GDM1 (cell line): ENCODE measurements around the gene FOXN3.

Experiments used
- DNase-seq: peaks from one replicate; lab custom pipeline; 2025; lab: John Stamatoyannopoulos, UW

Gene FOXN3

DNA sequence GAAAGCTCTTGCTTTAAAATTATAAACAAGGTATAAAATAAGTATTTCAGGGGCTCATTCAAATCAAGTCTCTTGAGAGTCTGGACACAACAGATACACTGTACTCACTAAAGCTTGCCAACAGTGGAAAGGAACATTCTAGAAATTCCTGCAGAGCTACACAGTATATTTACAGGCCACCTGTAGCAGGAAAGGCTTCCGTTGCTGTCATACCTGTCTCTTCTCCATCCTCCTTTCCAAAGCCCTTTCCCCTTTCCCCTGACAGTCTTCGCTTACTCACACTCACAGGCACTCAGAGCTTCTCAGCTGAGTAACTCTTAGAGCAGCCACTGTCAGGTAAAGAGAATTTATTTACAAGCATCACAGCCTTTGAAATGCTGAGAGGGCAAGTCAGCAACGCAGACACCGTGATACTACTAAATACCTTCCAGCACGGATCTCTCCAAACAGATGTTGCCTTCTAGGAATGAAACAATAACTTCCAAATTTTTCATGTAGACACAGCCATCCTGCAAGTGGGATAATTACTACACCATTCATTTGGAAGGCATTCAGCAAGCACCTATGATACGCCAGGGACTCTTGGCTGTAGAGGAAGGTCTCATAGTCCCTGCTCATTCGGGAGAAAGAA is 167.9 kb downstream of the FOXN3 start:
- no peak for DNase-seq

DNA sequence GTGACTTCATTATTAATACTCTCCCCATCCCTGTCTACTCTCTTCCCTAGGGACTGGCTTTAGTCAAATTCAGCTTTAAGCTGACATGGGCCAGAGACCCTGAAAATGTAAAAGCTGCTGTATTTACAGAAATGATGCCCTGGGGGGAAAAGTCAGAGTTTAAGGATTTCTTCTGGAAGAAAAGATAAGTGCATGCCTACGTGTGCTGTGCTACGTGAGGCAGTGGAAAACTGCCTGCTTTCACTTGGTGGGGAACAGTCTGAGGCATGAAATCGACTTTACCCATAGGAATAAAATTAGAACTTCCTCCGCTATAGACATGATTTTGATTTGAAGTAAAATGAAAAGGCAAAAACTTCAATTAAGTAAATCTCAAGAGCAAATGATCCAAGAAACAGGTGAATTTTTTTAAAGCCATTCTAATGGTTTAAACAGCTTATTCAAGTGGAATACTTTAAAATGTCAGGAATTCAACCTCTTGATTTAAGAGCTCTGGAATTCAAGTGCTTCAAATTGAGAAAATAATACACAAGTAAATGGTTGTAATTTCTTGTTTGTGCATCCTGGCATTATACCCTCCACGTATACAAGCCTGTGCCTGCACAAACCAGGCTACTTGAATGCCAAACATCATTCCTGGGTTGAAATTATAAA is 168.5 kb downstream of the FOXN3 start:
- DNase-seq, result no peak

DNA sequence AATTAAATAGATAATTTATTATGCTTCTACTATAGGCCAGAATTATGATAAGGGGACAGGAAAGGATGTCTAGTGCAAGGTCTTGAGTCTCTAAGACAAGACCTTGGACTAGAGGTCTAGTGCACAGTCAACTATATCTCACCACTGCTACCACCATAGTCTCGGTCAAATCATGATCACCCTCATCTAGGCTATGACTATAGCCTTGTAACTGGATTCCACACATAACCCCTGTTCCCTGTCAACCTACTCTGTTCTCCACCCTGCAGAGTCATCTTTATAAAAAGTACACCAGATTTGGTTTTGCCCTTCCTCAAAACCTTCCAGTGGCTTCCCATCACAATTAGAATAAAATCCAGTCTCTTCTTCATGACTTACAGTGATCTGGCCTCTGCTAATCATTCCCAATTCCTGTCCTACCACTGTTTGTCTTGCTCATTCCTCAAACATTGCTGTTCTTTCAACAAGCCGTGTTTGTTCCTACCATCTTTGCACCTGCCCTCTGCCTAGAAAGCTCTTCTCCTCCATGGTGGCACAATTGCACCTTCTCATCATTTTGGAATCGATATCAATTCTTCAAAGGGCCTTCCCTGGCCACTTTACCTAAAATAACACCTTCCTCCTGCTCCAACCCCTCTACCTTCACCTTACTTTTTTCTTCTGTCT is 169.4 kb downstream of the FOXN3 start:
- DNase-seq, result no peak

DNA sequence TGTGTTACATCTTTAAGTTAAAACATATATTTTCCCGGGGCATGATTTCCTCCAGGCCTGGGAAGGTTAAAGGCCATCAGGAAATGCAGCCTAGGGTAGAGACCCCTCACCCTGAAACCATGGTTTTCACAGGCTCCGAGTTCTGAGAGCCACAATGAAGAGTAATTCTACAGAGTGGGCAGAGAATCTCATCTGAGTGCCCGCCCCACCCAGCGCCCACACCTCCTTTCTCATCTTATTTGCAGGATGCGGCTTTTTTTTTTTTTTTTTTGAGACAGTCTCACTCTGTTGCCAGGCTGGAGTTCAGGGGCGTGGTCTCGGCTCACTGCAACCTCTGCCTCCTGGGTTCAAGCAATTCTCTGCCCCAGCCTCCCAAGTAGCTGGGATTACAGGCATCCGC is 170.7 kb downstream of the FOXN3 start:
- DNase-seq, result no peak

DNA sequence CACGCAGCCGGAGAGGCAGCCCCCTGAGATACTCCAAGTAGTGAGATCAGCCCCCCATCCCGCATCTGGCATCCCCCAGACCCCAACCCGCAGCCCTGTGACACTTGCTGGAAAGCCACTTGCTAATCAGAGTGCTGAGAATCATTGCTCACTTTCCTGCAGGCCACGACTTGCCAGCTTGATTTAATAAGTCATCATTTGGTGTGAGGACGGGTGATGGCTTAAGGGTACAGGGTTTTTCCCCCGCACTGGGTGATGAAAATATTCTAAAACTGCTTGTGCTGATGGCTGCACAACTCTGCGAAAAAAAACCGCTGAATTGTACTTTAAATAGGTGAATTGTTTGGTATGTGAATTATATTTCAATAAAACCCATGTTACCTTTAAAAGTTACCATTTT is 171.2 kb downstream of the FOXN3 start:
- no peak for DNase-seq

DNA sequence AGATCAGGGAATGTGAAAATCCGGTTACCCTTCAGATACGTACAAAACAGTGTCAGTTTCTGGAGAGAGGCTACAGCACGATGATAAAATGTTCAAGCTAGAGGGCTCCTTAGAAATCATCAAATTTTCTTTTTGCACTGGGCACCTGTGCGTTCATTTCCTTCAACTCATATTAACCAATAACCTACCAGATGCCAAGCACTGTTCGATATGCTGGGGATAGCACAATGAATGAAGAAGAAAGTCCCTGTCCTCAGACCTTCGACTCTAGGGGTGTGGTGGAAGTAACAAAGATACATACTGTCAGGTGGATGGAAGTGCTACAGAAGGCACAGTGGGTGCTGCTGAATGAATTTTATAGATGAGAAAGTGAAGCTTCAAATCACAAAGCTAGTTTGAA is 172.3 kb downstream of the FOXN3 start:
- no peak for DNase-seq

DNA sequence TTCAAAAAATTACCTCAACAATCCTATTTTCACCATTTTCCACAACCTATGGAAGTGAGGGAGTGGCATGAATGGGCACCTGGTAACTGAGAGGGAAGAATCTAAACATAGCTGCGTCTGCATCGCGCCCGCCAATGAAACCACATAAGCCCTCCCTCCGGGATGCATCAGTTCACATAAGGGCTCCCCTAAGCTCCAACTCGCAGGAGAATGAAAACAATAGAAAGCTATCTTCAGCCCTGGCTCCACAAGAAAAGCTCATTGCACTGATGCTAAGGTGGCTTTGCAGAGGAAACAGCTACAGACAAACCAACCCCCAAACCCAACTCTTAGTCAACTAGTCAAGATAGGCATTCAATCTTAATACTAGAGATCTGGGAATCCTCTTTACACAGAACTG is 173.3 kb downstream of the FOXN3 start:
- DNase-seq, result no peak

DNA sequence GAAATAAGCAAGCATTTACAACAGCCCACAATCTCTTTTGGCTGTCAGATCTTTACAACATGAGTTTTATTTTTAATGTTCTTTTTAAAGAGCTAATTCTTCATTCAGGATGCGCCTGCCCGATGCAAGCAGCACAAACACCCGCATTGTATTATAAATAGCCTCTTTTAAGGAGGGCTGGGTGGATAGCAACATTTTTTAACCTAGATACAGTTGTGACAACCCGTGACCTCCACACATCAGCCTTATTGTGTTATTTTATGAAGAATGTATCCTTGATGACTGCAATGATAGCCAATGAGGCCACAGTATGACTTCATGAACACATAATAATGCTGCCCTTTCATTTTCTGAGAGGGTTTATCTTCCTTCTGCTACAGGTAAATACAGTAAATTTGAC is 173.7 kb downstream of the FOXN3 start:
- no peak for DNase-seq

DNA sequence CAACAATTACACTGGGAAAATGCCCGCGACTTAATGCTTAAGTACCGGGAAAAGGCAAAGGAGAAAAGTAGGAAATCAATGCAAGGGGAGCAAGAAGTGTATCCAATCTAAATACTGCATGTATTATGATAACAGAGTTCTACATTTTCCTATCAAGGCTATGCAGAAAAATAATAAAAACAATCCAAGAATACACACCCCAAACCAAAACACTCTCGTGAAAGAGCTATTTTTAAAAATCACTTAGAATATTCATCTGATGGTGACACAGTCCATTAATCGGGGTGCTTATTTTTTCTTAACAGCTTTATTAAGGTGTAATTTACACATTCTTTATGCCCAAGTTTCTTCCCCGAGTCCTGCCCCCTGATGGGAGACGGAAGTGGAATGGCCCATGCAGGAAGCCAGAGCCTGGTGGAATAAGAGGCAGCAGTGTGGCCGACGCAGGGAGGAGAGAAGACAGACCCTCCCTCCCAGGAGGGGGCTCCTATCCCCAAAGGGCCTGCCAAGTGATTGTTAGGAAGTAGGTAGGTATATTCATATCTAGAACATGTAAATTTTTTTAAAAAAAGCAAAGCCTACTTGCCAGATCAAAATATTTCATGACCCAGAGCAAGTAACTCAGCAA is 174.3 kb downstream of the FOXN3 start:
- no peak for DNase-seq

DNA sequence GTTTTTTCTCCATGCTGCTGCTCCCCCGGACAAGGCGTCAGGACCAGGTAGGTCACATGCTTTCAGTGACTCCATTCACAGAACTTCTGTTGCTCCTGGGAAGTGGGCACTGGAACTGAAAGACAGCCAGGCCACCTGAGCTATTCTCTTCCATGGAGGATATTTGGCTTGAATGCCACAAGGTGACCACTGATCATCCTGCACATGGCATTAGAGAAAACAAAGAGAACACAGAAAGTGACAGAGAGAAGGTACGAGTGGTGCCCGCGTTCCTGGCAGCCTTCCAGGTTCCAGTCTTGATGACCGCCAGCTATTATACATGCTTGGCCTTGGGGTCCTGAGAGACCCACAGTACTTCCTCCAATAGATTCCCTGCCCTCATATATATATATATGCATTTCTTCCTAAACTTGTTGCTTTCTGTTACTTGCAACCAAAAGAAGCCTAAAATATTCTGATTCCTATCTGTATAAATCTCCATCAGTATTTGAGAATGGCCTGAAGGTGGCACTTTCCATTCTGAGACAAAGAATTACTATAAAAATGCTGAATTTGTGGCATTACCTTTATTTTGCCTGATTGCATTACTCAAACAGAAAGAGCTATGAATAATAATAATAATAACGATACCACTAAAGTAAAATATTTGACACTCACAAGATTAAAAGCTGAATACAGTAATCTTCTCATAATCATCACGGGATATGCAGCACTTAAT is 174.9 kb downstream of the FOXN3 start:
- DNase-seq, result no peak

DNA sequence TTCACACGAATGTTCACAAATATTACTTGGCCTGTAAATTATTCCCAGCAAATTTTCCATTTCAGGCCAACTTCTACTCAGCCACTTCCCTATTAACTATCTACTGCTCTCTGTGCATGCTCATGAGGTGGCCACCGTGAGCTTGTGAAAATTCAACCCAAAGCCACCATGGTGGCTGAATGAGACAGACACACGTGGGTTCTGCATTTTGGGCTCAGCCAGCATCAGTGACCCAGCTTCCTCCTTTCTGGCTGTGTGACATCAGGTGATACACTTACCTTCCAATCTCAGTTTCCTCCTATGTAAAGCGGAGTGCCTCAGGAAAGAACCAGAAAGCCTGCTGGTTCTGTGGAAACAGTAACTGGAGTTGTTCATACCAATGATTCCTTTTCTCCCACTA is 175.8 kb downstream of the FOXN3 start:
- DNase-seq, result no peak

DNA sequence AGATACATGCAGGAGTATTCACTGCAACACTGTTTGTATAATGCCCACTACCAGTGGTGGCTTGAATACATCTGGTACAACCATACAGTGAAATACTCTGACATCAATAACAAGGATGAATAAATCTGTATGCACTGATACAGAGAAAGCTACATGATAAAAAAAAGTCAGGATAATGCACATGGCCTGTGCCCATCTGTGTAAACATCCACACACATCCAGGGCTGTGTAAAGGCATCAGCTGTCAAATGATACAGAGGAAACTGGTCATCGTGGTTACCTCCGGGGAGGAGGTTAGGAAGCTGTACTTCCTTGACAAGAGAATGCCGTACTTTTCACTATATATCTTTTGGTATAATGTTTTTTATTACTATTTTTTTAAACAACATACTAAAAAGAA is 176.6 kb downstream of the FOXN3 start:
- DNase-seq, result peak; percentile 56

DNA sequence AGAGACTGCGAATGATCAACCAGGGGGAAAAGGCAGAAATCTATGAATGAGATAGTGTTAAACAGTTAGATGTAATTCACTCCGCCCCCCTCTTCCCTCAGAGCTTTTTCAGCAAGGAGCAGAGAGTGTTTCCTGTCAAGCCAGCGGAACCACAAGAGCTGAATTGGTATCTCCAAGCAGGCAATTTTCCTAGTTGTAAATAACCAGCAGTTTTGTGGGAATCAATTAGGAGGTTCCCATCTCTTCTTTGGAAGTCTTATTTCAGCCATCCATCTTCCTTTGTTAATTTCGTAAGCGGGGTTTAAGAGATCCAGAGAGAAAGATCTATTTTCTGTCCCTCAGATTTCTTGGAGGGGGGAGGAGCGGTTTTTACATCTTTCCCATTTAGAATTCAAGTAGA is 178.0 kb downstream of the FOXN3 start:
- DNase-seq, result no peak

DNA sequence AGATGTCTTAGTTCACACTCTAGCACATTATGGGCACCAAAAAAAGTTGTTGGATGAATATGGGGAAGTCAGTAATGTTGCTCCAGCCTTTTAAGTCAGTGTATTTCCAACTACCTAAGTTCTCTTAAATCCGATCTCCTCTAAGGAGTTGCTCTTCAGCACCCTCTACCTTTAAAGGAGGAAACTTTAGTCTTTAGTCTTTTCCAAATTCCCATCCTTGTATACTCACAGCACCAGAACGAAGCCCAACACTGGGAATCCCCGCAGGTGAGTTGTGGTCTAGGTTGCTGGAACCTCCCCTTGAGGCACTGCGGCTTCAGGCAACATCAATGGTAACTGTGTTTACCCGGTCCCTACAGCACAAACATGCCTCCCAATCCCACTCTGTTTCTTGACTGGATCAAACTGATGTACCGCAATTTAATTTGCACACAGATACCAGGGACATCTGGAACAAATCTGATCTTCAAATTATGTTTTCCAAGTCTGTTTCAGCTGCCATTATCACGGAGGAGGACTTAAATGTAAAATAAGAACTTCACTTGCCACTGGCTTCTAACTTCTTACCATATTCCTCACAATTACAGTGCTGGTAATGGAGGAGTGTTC is 179.0 kb downstream of the FOXN3 start:
- no peak for DNase-seq

DNA sequence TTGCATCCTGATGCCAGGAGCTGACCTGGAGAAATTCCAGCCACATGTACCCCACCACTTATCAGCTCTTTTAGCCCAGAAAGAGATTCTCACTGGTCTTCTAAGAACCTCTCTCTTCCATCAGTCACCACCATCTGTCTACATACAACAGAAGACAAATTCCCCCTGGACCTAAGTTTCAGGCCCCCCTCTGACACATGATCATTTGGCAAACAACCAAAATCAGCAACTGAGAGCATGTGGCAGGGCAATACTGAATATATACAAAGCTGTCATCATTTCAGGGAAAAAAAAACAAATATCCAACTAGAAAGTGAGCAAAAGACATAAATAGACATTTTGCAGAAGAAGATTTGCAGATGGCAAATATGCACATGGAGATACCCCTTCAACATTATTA is 180.2 kb downstream of the FOXN3 start:
- no peak for DNase-seq

DNA sequence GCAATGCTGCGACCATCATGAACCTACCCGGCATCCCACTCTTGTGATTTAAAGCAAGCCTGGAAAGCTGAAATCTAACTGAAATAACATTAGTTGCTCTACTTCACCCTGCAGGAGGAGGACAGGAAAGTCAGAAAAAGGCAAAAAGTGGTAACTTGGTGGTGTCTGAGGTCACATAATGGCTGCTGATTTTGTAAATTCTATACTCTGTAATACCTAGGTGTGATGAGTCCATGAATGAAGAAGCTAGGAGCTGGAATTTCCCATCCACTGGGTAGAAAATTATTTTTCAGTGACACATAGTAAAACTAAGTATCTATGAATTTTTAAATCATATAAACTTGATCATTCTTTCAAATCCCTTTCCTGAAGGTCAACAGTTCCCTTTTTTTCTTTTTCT is 183.8 kb downstream of the FOXN3 start:
- no peak for DNase-seq

DNA sequence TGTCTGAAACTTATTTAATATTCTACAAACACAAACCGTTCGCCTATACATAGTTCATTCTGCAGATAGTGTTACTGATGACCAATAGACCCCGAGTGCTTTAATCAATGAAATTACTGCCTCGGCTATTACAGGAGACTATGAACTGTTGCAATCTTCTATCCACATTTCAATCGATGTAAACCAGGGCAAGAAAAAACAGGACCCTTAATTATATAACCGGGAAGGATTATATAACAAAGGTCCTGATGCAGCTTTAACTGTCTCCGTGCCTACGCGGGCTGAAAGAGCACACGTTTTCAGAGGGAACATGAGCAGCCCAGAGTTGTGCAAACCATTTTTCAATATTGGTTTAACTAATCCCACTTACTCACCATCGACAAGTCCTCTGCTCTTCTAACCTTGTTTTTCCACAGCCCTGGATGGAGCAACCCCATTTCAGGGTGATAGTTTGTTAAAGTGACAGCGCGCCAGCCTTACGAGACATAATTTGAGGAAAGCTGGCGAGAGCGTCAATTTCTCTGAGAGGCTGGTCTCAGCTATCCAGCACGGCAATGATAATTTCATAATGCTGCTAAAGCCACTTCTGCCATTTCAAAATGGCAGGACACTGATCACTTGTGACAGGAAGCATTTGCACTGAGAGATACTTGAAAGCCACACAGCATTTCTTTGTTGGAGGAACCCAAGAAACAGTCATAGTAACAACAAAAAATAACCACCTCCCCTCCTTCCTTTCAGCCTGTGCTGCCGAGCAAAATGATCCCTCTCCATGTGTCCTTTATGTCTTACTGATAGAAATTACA is 184.6 kb downstream of the FOXN3 start:
- DNase-seq, result no peak

DNA sequence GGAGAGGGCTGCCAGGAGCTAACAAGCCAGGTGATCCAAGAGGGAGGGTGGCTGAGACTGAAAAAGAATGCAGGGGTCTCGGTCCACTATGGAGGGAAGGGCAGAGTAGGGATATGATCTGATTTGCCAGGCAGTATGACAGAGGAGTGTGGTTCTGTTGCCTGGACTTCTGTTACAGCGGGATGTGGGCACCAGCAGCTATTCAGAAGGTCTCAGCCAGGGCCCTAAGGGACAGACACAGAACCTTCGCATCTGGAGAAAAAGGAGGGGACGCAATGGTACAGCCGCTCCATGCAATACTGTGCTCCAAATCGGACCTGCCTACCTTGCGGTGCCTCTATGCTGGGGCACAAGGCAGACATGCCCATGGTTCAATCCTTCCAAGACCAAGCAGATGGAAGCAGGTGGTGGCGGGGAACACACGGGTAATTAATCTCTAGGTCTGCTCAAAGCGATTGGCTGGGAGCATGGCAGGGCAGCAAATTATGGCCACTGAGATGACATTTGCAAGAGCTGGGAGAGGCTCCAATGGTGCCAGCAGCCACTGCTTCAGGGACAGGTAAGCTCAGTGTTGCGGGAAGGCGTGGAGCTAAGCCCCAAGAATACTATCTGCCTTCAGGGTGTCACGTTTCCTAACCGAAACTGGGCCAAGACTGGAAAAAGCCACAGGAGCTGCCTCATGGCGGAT is 185.5 kb downstream of the FOXN3 start:
- DNase-seq, result no peak

DNA sequence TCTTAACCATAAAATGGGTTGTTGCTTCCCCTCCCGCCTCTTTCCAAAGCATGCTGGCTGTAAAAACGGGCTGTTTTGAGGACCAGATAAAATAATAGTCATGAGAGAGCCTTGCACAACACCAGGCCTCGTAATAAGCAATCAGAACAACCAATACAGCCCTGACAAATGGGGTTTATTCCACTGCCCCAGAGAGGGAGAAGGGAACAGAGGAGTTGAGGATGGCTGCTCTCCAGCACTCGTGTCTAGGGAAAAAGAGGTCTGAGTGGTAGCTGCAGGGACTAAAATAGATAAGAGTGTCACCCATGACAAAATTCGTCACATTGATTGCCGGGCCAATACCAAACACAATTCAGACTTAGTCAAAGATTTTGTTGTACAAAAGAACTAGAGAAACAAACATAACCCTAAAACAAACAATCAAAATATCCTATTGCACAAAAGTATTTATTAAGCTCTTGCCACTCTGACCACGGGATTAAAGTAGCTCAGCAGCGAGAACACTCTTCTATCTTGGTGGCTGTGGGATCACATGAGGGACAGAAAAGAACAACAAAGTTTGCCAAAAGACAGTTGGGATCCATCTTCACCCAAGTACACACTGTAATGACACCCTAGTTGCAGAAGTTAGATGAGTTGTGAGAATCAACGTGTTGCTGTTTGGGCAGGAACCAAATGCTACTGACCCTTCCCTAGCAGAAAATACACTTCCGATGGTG is 188.0 kb downstream of the FOXN3 start:
- no peak for DNase-seq

DNA sequence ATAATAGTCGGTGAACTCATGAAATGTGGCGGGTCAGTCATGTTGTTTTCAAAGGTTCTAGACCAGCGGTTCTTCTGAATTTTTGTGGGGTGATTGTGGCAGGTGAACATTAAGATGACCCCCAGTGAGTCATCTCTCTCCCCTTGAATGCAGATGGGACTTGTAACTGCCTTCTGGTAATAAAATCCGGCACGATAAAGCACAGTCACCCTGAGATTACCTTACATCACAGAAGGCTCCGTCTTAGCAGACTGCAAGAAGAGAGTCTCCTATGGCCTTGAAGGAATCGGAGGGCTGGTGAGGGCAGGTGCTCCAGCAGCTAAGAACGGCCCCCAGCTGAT is 189.6 kb downstream of the FOXN3 start:
- no peak for DNase-seq
